ENCODE measurements around the gene KCNC3.

The KCNC3 gene

DNA sequence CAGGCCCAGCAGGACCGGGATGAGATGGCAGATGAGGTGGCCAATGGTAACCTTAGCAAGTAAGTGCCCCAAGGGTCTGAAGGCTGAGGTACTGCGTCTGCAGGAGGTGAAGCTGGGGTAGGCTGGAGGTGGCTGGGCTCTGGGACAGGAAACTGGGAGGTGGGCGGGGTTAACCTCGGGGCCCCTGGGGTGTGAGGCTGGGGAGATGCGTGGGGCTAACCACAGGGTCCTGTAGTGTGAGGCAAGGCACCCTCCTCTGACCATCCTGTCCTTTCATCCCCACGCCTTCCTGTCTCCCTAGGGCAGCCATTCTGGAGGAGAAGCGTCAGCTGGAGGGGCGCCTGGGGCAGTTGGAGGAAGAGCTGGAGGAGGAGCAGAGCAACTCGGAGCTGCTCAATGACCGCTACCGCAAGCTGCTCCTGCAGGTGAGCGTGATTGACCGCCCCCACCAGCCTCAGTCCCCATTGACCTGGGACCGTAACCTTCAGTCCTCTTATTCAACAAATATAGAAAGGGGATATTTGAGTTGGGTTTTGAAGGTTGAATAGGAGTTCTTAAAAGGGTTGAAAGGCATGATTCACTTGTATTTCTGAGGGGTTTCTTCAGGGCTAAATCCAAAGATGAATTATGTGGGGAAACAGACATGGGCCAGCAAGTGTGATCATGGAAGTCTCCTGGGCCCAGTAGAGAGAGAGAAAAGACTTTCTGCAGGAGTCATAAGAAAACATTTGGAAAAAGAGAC is 35.7 kb downstream of the KCNC3 start:
- H3K4me3 ChIP-seq (ENCODE audit: control insufficient read depth, low read depth, low read length): no peak overlapping the region
- TF ChIP-seq, protein P1, sequence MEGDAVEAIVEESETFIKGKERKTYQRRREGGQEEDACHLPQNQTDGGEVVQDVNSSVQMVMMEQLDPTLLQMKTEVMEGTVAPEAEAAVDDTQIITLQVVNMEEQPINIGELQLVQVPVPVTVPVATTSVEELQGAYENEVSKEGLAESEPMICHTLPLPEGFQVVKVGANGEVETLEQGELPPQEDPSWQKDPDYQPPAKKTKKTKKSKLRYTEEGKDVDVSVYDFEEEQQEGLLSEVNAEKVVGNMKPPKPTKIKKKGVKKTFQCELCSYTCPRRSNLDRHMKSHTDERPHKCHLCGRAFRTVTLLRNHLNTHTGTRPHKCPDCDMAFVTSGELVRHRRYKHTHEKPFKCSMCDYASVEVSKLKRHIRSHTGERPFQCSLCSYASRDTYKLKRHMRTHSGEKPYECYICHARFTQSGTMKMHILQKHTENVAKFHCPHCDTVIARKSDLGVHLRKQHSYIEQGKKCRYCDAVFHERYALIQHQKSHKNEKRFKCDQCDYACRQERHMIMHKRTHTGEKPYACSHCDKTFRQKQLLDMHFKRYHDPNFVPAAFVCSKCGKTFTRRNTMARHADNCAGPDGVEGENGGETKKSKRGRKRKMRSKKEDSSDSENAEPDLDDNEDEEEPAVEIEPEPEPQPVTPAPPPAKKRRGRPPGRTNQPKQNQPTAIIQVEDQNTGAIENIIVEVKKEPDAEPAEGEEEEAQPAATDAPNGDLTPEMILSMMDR (IDR thresholded peaks at IDR 0.05; ENCODE audit: control insufficient read depth, insufficient read depth, low read depth, low read length, missing control alignments): no peak
- no peak for DNase-seq (ENCODE audit: low read depth)

DNA sequence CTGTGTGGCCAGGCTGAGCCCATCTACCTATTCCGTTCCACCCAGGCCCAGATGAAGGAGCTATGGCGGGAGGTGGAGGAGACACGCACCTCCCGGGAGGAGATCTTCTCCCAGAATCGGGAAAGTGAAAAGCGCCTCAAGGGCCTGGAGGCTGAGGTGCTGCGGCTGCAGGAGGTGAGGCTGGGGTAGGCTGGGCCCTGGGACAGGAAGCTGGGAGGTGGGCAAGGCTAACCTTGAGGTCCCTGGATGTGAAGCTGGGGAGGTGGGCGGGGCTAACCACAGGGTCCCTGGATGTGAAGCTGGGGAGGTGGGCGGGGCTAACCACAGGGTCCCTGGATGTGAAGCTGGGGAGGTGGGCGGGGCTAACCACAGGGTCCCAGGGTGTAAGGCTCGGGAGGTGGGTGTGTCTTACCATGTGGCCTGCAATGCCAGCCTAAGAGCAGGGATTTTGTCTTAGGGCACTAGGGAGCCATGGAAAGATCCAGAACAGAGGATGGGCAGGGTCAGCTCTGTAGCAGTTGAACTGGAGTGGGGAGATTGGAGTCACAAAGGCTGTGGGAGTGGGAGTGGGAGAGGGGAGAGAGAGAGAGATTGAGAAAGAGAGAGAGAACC is 36.9 kb downstream of the KCNC3 start:
- DNase-seq (ENCODE audit: low read depth): no peak
- TF ChIP-seq, protein P1 (IDR thresholded peaks at IDR 0.05; ENCODE audit: control insufficient read depth, insufficient read depth, low read depth, low read length, missing control alignments): no peak

DNA sequence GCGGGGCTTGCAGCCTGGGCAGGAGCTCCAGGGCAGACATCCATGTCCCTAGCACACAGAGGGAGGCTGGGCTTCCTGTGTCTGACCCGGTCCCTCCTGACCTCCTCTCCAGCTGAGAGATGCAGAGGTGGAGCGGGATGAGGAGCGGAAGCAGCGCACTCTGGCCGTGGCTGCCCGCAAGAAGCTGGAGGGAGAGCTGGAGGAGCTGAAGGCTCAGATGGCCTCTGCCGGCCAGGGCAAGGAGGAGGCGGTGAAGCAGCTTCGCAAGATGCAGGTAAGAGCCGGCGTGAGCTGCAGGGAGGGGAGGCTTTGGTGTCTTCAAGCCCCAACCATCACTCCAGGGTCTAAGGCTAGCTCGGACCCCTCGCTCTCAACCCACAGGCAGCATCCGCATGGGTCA is 38.4 kb downstream of the KCNC3 start:
- no peak for DNase-seq (ENCODE audit: low read depth)
- TF ChIP-seq, protein P1 (IDR thresholded peaks at IDR 0.05; ENCODE audit: control insufficient read depth, insufficient read depth, low read depth, low read length, missing control alignments): no peak
- no peak overlapping the region for H3K4me3 ChIP-seq (ENCODE audit: control insufficient read depth, low read depth, low read length)

More for the DNA sequence above, 36.9 kb downstream of the KCNC3 start:
- no peak overlapping the region for H3K4me3 ChIP-seq (ENCODE audit: control insufficient read depth, low read depth, low read length)

DNA sequence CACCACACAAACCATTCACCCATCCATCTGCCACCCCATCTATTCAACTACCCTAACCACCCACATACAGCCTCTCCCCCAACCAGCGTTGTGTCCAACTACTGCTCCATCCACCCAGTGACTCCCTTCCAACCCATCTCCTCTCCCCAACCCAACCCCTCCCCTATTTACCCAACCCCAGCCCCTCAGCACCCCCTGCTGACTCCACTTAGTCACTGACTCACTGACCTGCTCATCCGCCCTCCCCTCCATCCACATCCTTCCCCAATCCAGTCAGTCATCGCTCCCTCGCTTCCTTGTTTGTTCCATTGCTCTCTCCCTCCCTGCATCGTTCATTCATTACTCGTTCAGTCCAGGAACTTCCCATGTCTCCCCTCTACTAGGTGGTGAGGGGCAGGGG is 39.2 kb downstream of the KCNC3 start:
- DNase-seq (ENCODE audit: low read depth): no peak
- TF ChIP-seq, protein P1 (IDR thresholded peaks at IDR 0.05; ENCODE audit: control insufficient read depth, insufficient read depth, low read depth, low read length, missing control alignments): no peak
- no peak overlapping the region for H3K4me3 ChIP-seq (ENCODE audit: control insufficient read depth, low read depth, low read length)

DNA sequence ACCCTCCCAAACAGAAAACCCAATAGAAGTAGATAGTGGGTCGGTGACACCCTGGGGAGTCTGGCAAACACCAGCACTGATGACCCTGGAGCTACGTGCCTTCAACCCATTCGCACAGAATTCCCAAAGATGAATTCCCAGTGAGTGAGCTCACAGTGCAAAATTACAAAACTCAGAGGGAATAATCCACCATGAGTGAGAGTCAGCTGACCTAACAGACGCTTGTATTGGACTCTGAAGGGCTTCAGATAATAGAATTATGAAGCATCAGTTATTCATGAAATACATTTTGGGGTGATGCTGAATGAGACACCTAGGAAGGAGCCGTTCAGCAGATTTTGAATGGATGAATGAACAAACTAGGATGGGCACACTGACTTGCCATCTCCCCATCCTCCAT is 40.2 kb downstream of the KCNC3 start:
- no peak overlapping the region for H3K4me3 ChIP-seq (ENCODE audit: control insufficient read depth, low read depth, low read length)
- no peak for DNase-seq (ENCODE audit: low read depth)
- TF ChIP-seq, protein P1 (IDR thresholded peaks at IDR 0.05; ENCODE audit: control insufficient read depth, insufficient read depth, low read depth, low read length, missing control alignments): no peak

DNA sequence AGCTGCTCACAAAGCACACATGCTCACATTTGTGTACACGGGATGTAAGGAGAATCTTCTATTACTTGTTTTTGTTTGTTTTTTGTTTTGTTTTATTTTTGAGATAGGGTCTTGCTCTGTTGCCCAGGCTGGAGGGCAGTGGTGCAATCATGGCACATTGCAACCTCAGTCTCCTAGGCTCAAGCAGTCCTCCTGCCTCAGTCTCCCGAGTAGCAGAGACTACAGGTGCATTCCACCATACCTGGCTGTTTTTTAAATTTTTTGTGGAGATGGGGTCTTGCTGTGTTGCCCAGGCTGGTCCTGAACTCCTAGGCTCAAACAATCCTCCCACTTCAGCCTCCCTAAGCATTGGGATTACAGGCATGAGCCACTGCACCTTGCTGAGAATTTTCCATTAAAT is 41.8 kb downstream of the KCNC3 start:
- no peak for DNase-seq (ENCODE audit: low read depth)
- H3K4me3 ChIP-seq (ENCODE audit: control insufficient read depth, low read depth, low read length): no peak overlapping the region
- TF ChIP-seq, protein P1 (IDR thresholded peaks at IDR 0.05; ENCODE audit: control insufficient read depth, insufficient read depth, low read depth, low read length, missing control alignments): no peak

Data from AG09309 (cell line).